AML-193 (cell line): Measurements from ENCODE around the gene FAXC.

Experiments
- DNase-seq, 2 experiments: peaks; one replicate each; lab custom pipeline; 2025; lab: John Stamatoyannopoulos, UW

The FAXC gene

DNA sequence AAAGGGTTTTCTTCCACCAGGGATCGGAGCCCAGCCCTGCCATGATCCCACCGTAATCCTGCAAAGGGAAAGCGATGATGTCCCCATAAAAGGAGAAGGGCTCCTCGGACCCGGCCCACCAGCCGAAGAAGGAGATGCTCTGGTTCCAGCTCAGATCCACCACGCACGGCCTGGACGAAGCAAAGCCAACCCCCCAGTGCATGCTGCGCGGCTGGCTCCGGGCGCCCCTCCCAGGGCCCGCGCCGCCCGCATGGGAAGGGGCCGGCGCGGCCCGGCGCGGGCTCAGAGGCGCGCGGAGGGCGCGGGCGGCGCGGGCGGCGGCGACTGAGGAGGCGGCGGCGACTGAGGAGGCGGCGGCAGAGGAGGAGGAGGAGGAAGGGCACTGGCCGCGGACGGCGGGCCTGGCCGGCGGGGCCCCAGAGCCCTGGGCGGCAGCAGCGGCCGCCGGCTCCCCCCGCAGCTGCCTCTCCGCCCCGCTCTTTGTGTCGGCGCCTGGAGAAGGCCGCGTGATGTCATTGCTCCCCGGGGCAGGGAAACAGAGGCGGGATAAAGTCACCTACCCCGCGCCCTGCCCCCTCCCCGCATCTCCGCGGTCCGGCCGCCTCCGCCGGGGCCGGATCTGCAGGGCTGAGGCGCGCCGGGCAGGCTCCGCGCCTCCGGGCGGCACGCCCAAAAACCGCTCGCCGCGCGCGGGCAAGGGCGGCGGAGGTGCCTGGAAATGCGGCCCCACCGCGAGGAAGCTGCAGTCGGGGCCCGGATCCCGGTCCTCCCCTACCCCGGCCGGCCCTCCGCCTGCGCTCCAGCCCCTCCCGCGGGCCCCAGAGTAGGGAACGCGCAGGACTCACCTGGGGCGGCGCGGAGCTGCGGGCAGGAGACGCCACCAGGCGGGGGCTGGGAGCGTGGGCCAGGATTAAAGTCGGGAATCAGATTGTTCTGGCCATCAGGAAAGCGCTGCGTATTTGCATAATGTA, at the start of gene FAXC:
Gene FAXC, minus strand, starts transcription at position 504 of the 971 bp plus-strand sequence. Its CDS starts 302 bp downstream, at position 202.
- no peak for DNase-seq

- no peak for DNase-seq
Measured at GRCh38 chr6:99397287-99397686, 47.8 kb upstream of the FAXC start.

DNA sequence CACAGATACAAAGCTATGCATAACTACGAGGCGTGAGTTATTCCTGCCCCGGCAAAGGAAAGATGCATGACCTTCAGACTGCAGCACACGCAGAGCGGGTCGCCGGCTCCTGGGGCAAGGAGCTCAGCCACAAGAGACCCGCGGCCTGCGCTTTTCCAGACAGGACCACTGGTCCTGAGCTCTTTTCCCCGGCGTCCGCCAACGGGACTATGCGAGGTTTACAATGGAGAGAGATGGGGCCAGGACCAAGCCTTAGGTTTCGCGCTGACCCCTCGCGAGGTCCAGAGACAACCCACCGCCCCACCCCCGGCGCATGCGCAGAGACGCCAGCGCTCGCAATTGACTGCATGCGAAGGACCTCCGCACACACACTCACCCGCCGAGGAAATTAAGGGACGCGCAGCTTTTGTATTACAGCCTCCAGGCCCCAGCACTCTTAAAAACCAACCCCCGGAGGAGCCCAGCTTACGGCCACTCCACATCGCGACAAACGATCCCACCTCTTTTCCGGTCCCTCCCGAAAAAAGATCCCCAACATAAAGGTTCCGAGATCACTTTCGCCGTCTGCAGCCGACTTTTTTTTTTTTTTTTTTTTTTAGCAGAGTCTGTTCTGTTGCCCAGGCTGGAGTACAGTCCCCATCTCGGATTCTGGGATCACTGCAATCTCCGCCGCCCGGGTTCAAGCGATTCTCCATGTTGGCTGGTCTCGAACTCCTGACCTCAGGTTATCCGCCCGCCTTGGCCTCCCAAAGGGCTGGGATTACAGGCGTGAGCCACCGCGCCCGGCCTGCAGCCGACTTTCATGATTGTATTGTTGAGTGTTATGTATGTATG, 44.4 kb upstream of the FAXC start, which contains the start of gene COQ3:
Gene COQ3, minus strand, starts transcription at position 498 of the 834 bp plus-strand sequence. Its CDS starts 16 bp downstream, at position 482.
- peak; percentile 63 to 76 for DNase-seq

DNA sequence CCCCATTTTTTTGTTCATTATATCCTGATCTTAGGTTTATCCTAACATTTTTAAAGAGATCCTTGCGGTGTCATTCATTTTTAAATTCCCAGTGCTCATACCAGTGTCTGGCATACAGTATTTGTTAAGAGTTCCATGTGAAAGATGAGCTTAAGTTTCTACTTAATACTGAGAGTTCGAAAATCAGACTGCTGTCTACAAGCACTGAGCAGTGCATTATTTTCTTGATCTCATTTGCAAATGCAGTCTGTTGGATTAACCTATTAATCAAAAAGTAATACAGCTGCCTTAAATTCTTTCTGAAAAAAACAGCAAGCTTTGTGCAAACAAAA, 43.9 kb upstream of the FAXC start:
- no peak for DNase-seq

GRCh38 chr6:99390896-99391295, 41.4 kb upstream of the FAXC start:
- no peak for DNase-seq

DNA sequence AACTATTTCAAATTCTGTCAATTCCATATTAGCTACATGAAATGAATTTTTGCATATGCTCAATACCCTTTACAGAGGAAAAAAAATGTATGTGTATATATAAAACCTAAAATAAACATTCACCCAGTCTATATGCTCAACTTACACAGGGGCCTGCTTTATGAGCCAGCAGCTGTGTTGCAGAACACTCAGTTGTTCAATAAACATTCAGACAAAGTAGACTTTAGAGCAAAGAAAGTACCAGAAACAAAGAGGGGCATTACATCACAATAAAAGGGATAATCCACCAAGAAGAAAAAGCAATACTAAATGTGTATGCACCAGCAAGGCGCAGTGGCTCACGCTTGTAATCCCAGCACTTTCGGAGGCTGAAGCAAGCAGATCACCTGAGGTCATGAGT, 35.0 kb upstream of the FAXC start:
- no peak for DNase-seq

DNA sequence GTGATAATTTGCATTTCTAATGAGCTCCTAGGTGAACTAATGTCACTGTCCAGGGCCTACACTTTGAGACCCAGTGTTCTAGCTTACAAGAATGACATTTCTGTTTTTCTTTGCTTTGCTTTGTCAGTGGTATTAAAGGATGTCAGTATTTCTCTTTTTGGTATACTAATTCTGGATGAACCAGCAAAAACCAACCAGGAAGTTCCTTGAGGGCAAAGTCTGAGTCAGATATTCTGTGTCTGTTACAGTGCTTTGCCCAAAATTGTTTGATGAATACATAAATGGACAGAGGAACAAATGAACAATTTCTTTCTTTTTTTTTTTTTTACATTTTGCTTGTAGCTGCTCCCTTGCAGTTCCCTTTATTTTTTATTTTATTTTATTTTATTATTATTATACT, 29.2 kb upstream of the FAXC start:
- DNase-seq: peak in 1 of 2 experiments; percentile 10

GRCh38 chr6:99369533-99369932, 20.1 kb upstream of the FAXC start:
- no peak for DNase-seq

DNA sequence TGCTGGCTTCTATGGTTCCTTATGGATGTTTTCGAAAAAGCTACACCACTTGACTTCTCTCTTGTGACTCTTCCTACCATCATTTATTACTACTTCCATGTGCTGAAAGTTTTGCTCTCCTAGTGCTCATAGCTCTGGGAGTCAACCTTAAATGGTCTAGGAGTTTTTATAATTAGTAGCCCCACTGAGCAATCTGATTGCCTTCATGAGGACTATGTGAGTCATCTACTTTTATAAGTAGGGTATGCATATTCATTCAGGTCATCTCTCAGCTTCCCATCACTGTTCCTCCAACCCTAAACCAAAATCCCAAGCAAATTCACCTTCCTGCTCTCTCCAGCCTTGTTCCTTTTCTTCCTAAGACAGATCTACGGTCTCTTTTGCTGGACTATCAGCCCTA, 17.4 kb upstream of the FAXC start:
- DNase-seq: no peak

DNA sequence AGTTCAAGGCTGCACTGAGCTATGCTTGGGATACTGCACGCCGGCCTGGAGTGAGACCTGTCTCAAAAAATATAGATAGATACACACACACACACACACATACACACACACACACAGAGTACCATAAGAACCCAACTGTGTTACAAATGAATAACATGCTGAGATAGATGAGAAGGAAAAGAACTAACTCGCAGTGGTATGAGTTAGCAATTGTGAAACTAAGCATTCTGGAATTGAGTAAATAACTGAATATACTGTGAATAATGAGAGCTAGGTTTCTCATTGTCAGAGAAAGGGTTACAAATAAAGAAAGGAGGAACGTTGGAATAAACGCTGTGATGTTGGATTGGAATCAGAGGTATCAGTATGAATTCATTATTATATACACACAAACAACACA, 14.6 kb upstream of the FAXC start:
- no peak for DNase-seq

- DNase-seq: no peak
Measured at GRCh38 chr6:99362678-99363268, 13.3 kb upstream of the FAXC start.

- no peak for DNase-seq
Measured at GRCh38 chr6:99359800-99360199, 10.3 kb upstream of the FAXC start.

DNA sequence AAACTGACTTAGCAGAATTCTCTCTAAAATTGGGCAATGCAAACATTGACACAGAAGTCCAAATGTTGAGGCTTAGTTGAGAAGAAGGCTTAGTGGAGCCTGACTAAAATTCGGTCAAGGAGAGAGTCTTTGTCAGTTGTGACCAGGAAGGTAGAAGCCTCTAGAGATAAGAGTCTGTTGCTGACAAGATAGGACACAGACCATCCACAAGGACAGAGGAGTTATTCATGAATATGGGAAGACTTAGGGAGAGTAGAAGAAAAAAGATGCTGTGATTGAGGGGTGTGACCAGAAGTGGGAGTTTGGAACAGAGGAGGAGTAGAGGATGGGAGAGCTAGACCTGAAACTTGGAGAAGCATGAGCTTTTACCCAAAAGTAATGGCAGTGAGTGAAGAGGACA, 7.2 kb upstream of the FAXC start:
- no peak for DNase-seq

- no peak for DNase-seq
Measured at GRCh38 chr6:99354983-99355382, 5.5 kb upstream of the FAXC start.

DNA sequence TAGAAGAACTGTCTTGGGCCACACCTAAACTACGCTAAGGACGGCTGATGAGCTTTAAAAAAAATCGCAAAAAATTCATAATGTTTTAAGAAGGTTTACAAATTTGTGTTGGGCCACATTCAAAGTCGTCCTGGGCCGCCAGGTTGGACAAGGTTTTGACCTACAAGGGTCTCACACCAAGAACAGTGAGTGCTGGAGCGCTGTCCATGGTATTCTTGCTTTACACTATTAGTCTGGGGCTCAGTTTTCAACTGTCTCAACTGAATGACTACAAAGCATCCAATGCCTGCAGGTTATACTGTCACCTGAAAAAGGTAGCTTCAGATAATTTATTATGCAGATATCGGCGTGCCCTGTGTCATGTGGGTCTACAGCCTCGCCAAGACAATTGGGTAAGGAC, 3.7 kb upstream of the FAXC start:
- no peak for DNase-seq

- DNase-seq: no peak
Measured at GRCh38 chr6:99350573-99350972, 1.1 kb upstream of the FAXC start.

DNA sequence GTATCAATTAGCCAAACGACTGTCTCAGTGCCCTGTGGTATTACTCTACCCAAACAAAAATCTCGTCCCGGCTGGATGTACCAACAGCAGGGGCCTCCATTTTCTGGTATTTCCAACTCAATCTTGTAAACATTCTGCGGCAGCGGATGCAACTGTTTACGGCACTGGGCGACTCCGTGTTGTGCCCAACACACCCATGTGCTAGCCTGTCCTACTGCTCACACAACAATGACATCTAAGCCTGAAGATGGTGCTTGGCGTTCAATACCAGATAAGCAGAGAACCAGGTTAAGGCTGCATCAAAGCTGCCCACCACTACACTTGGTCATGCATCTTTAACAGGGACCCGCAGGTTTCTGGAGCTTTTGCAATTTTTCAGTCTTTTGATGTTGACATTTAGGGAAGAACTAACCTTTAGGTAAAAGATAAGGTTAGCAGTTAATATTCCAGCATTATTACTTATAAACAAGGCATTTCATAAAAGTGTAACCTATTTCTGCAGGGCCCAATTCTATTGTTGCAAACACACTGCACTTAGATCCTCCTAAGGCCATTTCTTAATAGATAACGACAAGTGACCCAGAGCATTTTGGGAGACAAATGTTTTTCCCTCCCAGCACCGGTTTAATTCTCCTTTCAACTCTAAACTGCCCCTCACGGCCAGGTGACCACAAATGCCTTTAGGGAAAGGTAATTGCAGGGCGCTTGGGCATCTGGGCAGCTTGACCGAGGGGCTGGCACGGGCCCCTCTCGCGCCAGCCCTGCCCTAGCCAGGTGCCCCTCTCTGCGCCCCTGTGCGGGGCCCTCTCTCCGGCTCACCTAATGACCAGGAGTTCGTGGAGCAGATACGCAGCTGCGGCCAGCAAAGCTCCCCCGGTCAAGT, 945 bp downstream of the FAXC start:
- no peak for DNase-seq

GRCh38 chr6:99347804-99348203, 1.7 kb downstream of the FAXC start:
- DNase-seq: no peak

DNA sequence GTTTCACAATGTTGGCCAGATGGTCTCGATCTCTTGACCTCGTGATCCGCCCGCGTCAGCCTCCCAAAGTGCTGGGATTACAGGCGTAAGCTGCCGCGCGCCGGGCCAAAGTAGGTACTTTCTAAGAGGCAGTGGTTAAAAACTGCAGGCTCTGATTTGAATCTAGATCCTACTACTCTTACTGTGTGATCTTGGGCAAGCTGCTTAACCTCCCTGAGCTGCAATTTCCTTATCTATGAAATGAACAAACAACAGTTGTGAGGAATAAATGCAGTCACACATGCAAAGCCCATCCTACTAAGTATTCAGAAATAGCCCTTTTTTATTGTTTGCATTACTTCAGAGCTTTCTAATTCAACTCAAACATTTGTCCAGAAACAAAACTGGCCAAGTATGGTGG, 2.9 kb downstream of the FAXC start:
- no peak for DNase-seq

GRCh38 chr6:99345164-99345563, 4.3 kb downstream of the FAXC start:
- no peak for DNase-seq

GRCh38 chr6:99344289-99344688, 5.2 kb downstream of the FAXC start:
- DNase-seq: no peak
